ENCODE results near the gene NPR2.

DNA sequence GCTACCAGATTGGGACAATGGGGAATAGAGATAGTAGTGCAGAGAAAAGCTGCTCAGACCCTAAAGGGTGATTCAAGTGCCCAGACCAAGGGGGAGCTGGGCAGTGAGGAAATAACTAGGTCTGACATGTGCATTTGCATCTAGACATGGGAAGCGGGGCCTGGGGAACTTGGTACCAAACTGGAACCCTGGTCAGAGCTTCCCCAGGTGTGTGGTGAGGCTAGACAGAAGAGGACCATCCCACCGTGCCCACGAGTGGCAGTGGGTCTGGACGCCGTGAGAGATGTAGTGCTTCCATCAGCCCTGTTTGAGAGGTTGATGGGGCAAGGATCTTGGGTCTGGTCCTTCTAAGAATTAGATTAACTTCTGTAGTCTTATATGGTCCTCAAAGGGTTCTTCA lies 45.2 kb downstream of the NPR2 start:
- TF ChIP-seq EP300 (IDR thresholded peaks at IDR 0.05), result no peak
- TF ChIP-seq, protein P1, sequence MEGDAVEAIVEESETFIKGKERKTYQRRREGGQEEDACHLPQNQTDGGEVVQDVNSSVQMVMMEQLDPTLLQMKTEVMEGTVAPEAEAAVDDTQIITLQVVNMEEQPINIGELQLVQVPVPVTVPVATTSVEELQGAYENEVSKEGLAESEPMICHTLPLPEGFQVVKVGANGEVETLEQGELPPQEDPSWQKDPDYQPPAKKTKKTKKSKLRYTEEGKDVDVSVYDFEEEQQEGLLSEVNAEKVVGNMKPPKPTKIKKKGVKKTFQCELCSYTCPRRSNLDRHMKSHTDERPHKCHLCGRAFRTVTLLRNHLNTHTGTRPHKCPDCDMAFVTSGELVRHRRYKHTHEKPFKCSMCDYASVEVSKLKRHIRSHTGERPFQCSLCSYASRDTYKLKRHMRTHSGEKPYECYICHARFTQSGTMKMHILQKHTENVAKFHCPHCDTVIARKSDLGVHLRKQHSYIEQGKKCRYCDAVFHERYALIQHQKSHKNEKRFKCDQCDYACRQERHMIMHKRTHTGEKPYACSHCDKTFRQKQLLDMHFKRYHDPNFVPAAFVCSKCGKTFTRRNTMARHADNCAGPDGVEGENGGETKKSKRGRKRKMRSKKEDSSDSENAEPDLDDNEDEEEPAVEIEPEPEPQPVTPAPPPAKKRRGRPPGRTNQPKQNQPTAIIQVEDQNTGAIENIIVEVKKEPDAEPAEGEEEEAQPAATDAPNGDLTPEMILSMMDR (IDR thresholded peaks at IDR 0.05), result no peak
